HG03457 (cell line): ENCODE measurements around the gene ARFRP1.
"Not testable (repeated sequence)": the region's sequence is repeated elsewhere in the genome, so short reads cannot be mapped to it uniquely, and the experiment has no call there.

Experiments used
- ATAC-seq: cut with Tn5 transposase; IDR thresholded peaks from one replicate; pipeline ENCODE4 v1.9.1; 2021; ENCODE audit warnings: moderate number of reproducible peaks; ENCODE audit not compliant: unreplicated experiment

ARFRP1 gene

GRCh38 chr20:63657937-63658748, 49.6 kb downstream of the ARFRP1 start, which contains the start of gene RTEL1:
RTEL1 (plus strand) TSS chr20:63658312; CDS start chr20:63659403, 1,091 bp downstream.
- ATAC-seq: peak; percentile 62

DNA sequence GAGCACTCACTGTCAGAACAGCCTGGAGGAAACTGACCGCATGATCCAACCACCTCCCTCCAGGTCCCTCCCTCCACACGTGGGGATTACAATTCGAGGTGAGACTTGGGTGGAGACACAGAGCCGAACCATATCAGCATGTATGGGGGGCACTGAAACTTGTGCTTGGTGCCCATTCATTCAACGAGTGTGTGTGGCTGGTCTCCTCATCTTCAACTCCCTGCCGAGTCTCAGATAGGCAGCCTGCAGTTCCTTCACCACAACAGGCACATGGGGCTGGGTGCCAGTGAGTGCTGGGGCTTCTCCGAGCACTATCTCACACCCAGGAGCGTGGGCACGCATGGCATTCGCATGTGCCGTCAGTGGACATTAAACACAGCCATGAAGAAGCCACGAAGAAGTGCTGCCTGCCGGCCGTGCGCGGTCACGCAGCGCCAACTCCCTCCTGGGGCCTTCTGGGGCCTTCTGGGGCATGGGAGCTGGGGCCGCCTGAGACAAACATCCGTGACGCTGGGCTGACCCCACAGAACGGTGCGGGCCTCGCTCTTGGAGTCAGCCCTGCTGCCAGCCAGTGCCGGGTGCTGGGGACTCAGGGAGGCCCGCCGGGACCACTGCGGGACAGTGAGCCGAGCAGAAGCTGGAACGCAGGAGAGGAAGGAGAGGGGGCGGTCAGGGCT, 50.4 kb downstream of the ARFRP1 start:
- no peak for ATAC-seq

DNA sequence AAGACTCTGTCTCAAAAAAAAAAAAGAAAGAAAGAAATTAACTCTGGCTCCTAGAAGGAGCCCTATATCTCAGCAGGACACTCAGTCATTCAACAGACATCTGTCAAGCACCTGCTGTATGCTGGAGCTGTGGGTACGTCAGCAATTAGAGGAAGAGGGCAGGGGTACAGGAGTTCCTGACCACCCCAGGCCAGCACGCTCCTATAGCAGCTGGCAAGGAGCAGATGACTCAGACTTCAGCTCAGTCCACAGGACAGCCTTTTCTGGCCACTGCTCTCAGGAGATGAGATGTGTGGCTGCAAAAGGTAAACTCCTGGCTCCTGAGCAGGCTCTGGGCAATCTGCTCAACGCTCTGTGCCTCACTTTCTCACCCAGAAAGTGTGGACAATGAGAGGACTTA, 51.3 kb downstream of the ARFRP1 start:
- ATAC-seq: no peak

GRCh38 chr20:63655249-63655648, 52.5 kb downstream of the ARFRP1 start:
- ATAC-seq: no peak

GRCh38 chr20:63653974-63654668, 53.7 kb downstream of the ARFRP1 start:
- no peak for ATAC-seq

- ATAC-seq: no peak
Observed at GRCh38 chr20:63653041-63653973, 54.5 kb downstream of the ARFRP1 start, which contains the start of gene STMN3. STMN3 (minus strand) TSS chr20:63653424; CDS start chr20:63653345, 79 bp downstream.

- ATAC-seq: no peak
Observed at GRCh38 chr20:63652192-63652980, 55.4 kb downstream of the ARFRP1 start.

- ATAC-seq: no peak
Observed at GRCh38 chr20:63651942-63652191, 55.9 kb downstream of the ARFRP1 start.

DNA sequence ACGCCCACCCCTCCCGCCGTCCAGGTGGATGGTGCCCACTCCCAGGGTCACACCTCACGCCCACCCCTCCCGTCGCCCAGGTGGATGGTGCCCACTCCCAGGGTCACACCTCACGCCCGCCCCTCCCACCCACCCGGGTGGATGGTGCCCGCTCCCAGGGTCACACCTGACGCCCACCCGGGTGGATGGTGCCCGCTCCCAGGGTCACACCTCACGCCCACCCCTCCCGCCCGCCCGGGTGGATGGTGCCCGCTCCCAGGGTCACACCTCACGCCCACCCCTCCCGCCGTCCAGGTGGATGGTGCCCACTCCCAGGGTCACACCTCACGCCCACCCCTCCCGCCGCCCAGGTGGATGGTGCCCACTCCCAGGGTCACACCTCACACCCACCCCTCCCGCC, 57.3 kb downstream of the ARFRP1 start:
- ATAC-seq: not testable (repeated sequence)

DNA sequence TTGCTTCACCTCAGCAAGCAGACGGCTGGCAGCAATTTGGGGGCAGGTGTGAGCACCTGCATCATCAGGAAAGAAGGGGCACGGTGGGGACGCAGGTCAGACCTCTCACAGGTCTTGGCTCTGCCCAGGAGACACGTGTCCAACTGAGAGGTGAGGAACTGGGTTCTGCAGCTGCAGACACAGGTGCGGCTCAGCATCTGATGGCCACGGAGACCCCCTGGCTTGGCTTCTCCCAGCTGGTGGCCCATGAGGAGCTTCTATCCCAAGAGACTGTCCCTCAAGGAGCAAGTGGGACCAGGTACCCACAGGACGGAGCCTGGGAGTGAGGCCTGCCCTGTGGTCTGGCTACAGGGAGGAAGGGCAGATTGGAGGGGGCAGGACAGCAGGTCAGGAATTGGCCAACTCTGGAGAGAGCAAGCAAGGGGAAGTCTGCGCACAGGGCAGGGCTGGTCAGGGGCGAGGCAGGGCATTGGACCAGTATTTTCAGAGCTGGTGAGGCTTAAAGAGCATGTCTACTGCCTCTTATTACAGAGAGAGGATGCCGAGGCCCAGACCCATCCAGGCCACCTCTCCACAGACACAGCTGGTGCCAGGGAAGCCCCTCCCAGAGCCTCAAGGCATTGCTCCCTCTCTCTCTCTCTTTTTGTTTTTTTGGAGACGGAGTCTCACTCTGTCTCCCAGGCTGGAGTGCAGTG, 58.7 kb downstream of the ARFRP1 start:
- ATAC-seq: no peak
